ENCODE data around the gene TNNC1. TPM values are rescaled to one million over a fixed set of nuclear protein-coding genes. Genes with fewer than 3 reads are reported as not detected.

Gene TNNC1
- total RNA-seq = 10 to 100 TPM; 10.8 to 14.4 TPM

DNA sequence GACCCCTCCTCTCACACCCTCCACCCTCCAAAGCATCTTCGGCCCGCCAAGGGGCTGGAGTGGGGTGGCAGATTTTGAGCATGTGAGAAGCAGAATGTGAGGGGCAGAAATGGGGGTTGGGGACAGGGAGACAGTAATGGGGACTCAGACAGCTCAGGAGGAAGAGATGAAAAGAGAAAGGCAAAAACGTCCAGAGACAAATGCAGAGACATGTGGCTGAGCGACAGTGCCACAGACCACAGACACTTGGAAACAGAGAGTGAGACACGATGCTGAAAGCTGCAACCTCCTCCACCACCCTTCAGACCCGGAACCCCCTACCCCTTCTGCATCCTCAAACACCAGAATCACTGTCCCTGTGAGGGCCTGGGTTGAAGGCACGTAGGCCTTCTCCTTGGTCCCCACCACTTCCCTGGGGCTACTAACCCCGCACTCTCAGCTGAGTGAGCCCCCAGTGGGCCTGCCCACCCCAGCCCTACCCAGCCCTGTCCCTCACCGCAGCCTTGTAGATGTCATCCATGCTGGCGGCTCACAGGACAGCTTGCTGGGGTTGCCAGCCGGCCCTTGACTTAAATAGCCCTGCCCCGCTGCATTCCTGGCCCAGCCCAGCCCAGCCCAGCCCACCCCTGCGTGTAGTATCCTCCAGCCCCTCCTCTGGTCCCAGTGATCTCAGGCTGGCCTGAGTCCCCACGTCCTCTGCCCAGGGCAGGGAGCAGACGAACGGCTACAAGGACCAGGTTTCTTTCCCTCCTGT, at the start of gene TNNC1:
Gene TNNC1, minus strand, starts transcription at position 546 of the 754 bp plus-strand sequence. Its CDS starts 26 bp downstream, at position 520.
- DNase-seq = no peak
- H3K27me3 Mint-ChIP-seq (ENCODE audit: low read depth) = no peaks in the 10 kb centered on the region
- peaks cover 2 to 9% of the 10 kb centered on the region in 2 donors for H3K36me3 Mint-ChIP-seq (ENCODE audit: insufficient read depth in 2 of 2)
- no peaks in the 10 kb centered on the region for H3K9me3 Mint-ChIP-seq
- no peak for ATAC-seq (replicated peaks in 1 of 2)
- H3K27ac Mint-ChIP-seq = peak within 1 kb of the TSS; percentile 83
- peaks cover 32% of the 10 kb centered on the region for H3K4me1 Mint-ChIP-seq (ENCODE audit: low read depth)
- peak within 1 kb of the TSS; percentile 90 to 95 for H3K4me3 Mint-ChIP-seq

DNA sequence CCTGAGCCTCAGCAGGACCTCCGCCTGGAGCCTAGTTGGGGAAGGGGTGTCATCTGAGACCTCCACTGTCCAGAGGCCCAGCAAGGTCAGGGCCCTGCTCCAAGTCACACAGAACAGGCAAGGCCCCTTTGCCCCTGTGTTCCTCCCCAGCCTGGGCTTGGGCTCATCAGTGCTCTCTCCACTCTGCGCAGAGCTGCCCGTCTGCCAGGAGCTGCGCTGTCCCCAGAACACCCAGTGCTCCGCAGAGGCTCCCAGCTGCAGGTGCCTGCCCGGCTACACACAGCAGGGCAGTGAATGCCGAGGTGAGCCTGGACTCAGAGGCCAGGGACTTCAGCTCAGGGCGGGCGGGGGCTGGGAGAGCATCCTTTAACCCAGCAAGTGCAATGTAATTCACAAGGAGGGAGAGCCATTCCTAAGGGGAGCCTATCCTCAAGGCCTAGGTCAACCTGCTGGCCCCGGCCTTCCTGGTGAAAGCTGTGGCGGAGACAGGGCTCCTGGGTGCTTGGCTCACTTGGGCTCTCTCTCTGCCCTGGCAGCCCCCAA, 49.0 kb upstream of the TNNC1 start:
- Mint-ChIP-seq H3K27ac (no peak overlapping the region), H3K36me3 (ENCODE audit: insufficient read depth in 2 of 2) (no peaks in the 10 kb centered on the region), H3K9me3 (no peaks in the 10 kb centered on the region), H3K27me3 (ENCODE audit: low read depth) (no peaks in the 10 kb centered on the region), H3K4me1 (ENCODE audit: low read depth) (peaks cover 6% of the 10 kb centered on the region), H3K4me3 (no peak overlapping the region)
- DNase-seq = no peak
- ATAC-seq (replicated peaks in 1 of 2) = no peak

DNA sequence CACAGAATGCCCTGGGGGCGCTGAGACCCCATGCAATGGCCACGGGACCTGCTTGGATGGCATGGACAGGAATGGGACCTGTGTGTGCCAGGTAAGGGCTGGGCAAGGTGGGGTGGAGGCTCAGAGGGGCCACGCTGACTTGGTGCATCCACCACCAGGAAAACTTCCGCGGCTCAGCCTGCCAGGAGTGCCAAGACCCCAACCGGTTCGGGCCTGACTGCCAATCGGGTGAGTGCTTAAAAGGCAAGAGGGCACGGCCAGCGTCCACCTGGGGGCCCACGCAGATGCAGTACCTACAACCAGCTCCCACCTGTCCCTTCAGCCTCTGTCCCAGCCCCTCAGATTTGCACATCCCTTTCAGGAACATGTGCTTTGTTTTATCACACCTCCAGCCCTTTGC, 48.2 kb upstream of the TNNC1 start:
- Mint-ChIP-seq H3K27me3 (ENCODE audit: low read depth) (no peaks in the 10 kb centered on the region), H3K36me3 (ENCODE audit: insufficient read depth in 2 of 2) (no peaks in the 10 kb centered on the region), H3K4me3 (no peak overlapping the region), H3K4me1 (ENCODE audit: low read depth) (peaks cover 6% of the 10 kb centered on the region), H3K9me3 (no peaks in the 10 kb centered on the region), H3K27ac (no peak overlapping the region)
- ATAC-seq (replicated peaks in 1 of 2) (no peak), DNase-seq (no peak)

DNA sequence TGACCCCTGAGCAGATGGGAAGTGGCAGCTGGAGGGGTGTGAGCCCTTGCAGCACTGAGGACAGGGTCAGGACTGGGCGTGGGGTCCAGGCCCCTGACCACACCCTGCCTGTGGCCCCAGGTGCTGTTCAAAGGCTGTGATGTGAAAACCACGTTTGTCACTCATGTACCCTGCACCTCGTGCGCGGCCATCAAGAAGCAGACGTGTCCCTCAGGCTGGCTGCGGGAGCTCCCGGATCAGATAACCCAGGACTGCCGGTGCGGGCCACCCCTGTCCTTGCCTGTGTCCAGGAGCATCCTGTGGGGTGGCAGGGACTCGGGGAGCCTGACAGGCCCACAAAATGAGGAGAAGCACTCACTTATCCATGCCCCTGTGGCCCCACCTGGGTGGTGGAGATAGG, 47.2 kb upstream of the TNNC1 start:
- no peak overlapping the region for H3K27ac Mint-ChIP-seq
- DNase-seq (no peak), ATAC-seq (replicated peaks in 1 of 2) (no peak)
- H3K9me3 Mint-ChIP-seq = no peaks in the 10 kb centered on the region
- no peaks in the 10 kb centered on the region for H3K27me3 Mint-ChIP-seq (ENCODE audit: low read depth)
- peaks cover 6% of the 10 kb centered on the region for H3K4me1 Mint-ChIP-seq (ENCODE audit: low read depth)
- H3K36me3 Mint-ChIP-seq (ENCODE audit: insufficient read depth in 2 of 2) = no peaks in the 10 kb centered on the region
- H3K4me3 Mint-ChIP-seq = no peak overlapping the region

DNA sequence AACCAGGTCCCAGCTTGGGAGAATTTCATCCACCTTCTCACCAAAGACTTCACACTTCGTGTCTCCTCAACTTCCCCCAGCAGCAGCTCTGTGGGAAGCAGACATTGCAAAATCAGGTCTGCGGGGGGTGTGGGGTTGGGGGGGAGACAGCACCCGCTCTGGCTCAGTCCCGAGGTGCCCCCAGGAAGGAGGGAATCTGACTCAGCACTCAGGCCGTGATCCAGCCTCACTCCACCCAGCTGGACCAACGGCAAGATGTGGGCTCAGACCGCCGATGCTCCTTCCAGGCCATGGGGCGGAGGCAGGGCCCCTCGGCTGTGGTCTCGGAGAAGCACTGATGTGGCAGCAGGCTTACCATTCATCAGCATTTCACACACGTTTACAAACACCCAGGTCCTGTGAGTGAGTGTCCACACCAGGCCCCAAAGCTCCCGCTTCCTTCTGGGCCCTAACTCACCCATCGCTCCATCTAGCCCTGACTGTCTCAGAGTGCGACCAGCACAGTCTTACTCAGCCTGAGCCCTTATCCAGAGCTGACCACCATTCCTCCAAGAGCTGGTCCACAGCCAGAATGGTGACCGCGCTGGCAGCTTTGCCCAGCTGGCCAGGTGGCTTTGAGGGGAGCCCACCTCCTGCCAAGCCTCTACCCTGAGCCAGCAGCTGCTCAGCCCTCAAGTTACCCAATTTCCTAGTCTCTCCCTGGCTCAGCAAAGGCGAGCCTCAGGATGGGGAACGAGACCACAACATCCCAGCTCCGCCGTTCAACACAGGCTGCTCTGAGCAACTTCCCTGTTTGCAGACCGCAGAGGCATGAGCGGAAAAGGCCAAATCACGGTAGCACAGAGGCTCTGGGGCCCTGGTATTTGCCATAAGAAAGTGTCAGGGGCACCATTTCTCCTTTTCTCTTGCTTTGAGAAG, 44.6 kb upstream of the TNNC1 start:
- no peak overlapping the region for H3K27ac Mint-ChIP-seq
- H3K9me3 Mint-ChIP-seq = no peaks in the 10 kb centered on the region
- DNase-seq = no peak
- no peaks in the 10 kb centered on the region for H3K27me3 Mint-ChIP-seq (ENCODE audit: low read depth)
- H3K4me3 Mint-ChIP-seq = no peak overlapping the region
- H3K4me1 Mint-ChIP-seq (ENCODE audit: low read depth) = peaks cover 11% of the 10 kb centered on the region
- no peak for ATAC-seq (replicated peaks in 1 of 2)
- H3K36me3 Mint-ChIP-seq (ENCODE audit: insufficient read depth in 2 of 2) = no peaks in the 10 kb centered on the region

DNA sequence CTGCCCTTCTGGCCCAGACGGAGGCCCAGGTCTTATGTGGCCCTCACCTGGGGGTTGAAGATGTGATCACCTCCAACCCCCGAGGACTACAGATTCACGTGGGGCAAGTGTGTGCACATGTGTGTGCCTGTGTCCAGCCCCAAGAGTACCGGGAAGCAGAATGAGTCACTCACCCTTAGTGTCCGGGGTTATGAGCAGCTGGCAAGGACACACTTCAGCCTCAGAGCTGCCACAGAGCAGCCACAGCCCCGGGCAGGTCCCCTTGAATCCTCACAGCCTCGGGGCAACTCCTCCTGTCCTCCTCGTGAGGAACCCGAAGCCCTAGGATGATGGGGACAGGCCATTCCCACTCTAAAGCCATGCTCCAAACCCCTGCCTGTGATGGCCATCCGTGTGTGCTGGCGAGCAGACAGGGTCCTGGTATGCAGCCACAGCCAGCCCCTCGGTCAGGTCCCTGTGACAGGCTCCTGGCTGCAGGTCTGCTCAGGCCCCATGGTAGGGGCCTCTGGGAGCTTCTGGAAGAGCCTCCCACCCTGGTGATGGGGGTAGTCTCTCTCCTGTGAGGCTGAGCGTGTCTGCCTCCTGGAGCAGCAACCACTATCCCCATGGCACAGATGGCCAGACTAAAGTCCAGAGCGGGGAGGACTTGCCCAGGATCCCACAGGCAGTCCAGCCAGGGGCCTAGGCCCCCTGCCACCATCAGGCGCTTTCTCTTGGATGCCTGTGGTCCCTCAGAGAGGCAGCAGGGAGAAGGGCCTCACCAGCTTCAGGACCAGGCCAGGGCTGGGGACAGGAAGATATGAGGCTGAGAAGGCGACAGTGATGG, 42.1 kb upstream of the TNNC1 start:
- Mint-ChIP-seq H3K4me3 (no peak overlapping the region), H3K4me1 (ENCODE audit: low read depth) (peaks cover 11% of the 10 kb centered on the region)

DNA sequence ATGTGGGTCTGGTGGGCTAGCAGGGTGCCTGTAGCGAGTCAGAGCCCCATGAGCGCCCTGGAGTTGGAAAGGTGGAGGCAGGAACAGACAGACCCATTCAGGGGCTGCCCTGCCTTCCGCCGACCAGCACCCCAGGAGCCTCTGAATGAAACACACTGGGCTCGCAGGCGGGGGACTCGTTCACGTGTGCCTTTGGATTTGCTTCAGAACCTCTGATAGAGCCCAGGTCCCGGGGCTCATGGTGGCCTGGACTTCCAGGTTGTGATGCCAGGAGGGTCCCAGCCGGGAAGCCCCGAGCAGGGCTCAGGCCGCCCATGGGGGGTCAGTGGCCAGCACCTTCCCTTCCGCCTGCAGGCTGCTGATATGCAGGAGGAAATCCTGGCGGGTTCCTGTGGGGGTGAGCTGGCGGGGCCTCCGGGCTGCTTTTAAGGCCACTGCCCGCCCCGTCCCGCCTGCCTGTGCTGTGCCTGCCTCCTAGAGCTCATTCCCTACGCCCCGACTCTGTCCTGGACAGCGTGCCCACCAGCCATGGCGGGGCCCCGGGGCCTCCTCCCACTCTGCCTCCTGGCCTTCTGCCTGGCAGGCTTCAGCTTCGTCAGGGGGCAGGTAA, 41.1 kb upstream of the TNNC1 start, which contains the start of gene STAB1:
Gene STAB1, plus strand, starts transcription at position 453 of the 610 bp plus-strand sequence. Its CDS starts 76 bp downstream, at position 529.
- peaks cover 11% of the 10 kb centered on the region for H3K4me1 Mint-ChIP-seq (ENCODE audit: low read depth)
- no peaks in the 10 kb centered on the region for H3K27me3 Mint-ChIP-seq (ENCODE audit: low read depth)
- no peak within 1 kb of the TSS for H3K27ac Mint-ChIP-seq
- no peaks in the 10 kb centered on the region for H3K9me3 Mint-ChIP-seq
- no peak for DNase-seq
- no peak within 1 kb of the TSS for H3K4me3 Mint-ChIP-seq
- no peaks in the 10 kb centered on the region for H3K36me3 Mint-ChIP-seq (ENCODE audit: insufficient read depth in 2 of 2)
- ATAC-seq (replicated peaks in 1 of 2) = peak; percentile 2 to 20

More for the DNA sequence above, 42.1 kb upstream of the TNNC1 start:
- Mint-ChIP-seq H3K9me3 (no peaks in the 10 kb centered on the region), H3K36me3 (ENCODE audit: insufficient read depth in 2 of 2) (no peaks in the 10 kb centered on the region), H3K27ac (no peak overlapping the region), H3K27me3 (ENCODE audit: low read depth) (no peaks in the 10 kb centered on the region)
- ATAC-seq (replicated peaks in 1 of 2) (no peak), DNase-seq (no peak)

DNA sequence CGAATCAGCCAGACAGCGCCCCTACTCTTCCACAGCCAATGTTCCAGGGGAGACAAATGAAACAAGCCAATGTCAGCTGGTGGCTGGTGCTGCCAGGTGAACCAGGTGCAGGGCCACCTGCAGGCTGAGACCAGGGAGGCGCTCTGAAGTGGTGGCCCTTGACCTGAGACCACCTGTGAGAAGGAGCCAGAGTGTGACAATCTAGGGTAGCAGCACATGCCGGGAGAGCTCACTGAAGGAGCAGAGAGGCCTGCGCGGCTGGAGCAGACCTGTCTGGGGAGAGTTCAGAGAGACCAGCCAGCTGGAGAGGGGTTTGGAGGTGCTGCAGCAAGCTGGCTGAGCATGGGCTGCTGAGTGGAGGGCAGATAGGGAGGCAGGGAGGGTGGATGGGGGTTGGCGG, 40.6 kb upstream of the TNNC1 start:
- Mint-ChIP-seq H3K27ac (no peak overlapping the region), H3K36me3 (ENCODE audit: insufficient read depth in 2 of 2) (no peaks in the 10 kb centered on the region), H3K27me3 (ENCODE audit: low read depth) (no peaks in the 10 kb centered on the region), H3K4me3 (no peak overlapping the region), H3K4me1 (ENCODE audit: low read depth) (peaks cover 11% of the 10 kb centered on the region), H3K9me3 (no peaks in the 10 kb centered on the region)
- ATAC-seq (replicated peaks in 1 of 2) = peak in 1 of 2 donors; percentile 2
- DNase-seq = no peak

DNA sequence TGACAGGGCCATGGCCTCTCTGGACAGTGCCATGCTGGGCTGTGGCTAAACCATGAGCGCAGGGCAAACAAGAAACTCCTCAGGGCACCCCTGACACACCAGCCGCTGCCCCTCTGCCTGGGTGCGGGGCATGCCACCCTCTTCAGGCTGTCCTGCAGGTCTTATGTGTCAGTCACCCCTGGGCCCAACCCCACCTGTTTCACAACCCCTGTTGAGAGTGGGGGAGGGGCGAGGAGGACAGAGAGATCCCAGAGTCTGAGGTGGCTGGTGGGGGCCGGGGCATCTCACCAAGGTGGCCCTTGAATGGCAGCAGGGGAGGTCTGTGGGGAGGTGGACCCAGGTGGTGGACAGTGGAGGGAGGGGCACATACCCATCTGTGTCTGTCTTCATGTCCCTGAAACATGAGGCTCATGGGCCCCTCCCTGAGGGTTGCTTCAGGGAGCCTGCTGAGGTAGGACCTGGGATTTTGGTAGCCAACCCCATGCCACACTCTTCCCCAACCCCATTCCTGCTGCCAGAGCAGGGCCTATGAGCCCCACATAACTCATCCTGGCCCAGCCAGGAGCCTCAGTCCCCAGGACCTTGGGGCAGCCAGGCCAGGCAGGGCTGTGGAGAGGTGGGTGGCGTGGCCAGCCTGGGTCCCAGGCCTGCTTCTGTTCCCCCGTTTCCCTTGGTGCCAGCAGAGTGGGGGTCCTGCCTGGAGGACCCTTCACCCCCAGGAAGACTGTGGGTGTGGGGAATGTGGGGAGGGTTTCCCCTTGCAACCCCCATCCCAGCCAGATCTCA, 39.6 kb upstream of the TNNC1 start:
- no peak overlapping the region for H3K27ac Mint-ChIP-seq
- H3K27me3 Mint-ChIP-seq (ENCODE audit: low read depth) = no peaks in the 10 kb centered on the region
- no peak overlapping the region for H3K4me3 Mint-ChIP-seq
- no peaks in the 10 kb centered on the region for H3K36me3 Mint-ChIP-seq (ENCODE audit: insufficient read depth in 2 of 2)
- ATAC-seq (replicated peaks in 1 of 2) = no peak
- H3K9me3 Mint-ChIP-seq = no peaks in the 10 kb centered on the region
- no peak for DNase-seq
- peaks cover 5% of the 10 kb centered on the region for H3K4me1 Mint-ChIP-seq (ENCODE audit: low read depth)

DNA sequence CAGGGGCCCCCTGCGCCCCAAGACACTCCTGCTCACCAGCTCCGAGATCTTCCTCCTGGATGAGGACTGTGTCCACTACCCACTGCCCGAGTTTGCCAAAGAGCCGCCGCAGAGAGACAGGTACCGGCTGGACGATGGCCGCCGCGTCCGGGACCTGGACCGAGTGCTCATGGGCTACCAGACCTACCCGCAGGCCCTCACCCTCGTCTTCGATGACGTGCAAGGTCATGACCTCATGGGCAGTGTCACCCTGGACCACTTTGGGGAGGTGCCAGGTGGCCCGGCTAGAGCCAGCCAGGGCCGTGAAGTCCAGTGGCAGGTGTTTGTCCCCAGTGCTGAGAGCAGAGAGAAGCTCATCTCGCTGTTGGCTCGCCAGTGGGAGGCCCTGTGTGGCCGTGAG, 38.2 kb upstream of the TNNC1 start:
- no peaks in the 10 kb centered on the region for H3K27me3 Mint-ChIP-seq (ENCODE audit: low read depth)
- DNase-seq (no peak), ATAC-seq (replicated peaks in 1 of 2) (no peak)
- H3K27ac Mint-ChIP-seq = no peak overlapping the region
- no peaks in the 10 kb centered on the region for H3K36me3 Mint-ChIP-seq (ENCODE audit: insufficient read depth in 2 of 2)
- no peak overlapping the region for H3K4me3 Mint-ChIP-seq
- no peaks in the 10 kb centered on the region for H3K9me3 Mint-ChIP-seq
- peaks cover 5% of the 10 kb centered on the region for H3K4me1 Mint-ChIP-seq (ENCODE audit: low read depth)

DNA sequence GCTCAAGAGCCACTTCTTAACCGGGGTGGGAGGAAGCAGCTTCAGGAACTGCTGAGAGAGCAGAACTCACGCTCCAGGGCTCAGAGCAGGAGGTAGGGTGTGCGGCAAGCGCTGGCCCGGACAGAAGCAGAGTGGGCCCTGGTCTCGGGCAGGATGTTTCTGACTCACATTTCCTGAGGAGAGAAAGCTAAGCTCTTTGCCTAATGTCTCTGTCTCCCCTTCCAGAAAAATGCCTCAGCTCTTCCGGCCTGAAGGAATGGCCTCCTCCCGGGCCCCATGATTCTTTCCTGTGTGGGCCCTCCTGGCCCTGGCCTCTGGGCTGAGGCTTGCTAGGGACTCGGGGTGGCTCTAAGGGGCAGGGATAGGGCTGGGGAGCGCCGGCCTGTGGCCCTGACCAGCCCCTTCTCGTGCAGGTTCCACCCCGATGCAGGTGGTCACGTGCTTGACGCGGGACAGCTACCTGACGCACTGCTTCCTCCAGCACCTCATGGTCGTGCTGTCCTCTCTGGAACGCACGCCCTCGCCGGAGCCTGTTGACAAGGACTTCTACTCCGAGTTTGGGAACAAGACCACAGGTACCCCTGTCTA, 37.2 kb upstream of the TNNC1 start:
- Mint-ChIP-seq H3K36me3 (ENCODE audit: insufficient read depth in 2 of 2) (no peaks in the 10 kb centered on the region), H3K4me1 (ENCODE audit: low read depth) (peaks cover 5% of the 10 kb centered on the region), H3K27me3 (ENCODE audit: low read depth) (no peaks in the 10 kb centered on the region), H3K9me3 (no peaks in the 10 kb centered on the region), H3K4me3 (no peak overlapping the region), H3K27ac (no peak overlapping the region)
- DNase-seq = no peak
- ATAC-seq (replicated peaks in 1 of 2) = no peak
